Osteocyte (in vitro differentiated cells): ENCODE data around the gene VSTM5. TPM values are rescaled to one million over a fixed set of nuclear protein-coding genes. Genes with fewer than 3 reads are reported as not detected.

ENCODE experiments used
- DNase-seq: peaks from one replicate; pipeline ENCODE4 v3.0.0; 2021; ENCODE audit warnings: mixed read lengths; ENCODE audit not compliant: unreplicated experiment; ENCODE audit errors: extremely low spot score
- H3K27ac Mint-ChIP-seq: one replicate; pipeline ENCODE4 v1.8.0; 2021; ENCODE audit warnings: mild to moderate bottlenecking, mixed read lengths; ENCODE audit not compliant: unreplicated experiment
- H3K27me3 Mint-ChIP-seq: one replicate; pipeline ENCODE4 v1.8.0; 2021; ENCODE audit warnings: mixed read lengths; ENCODE audit not compliant: unreplicated experiment
- H3K36me3 Mint-ChIP-seq: one replicate; pipeline ENCODE4 v1.8.0; 2021; ENCODE audit warnings: mixed read lengths; ENCODE audit not compliant: unreplicated experiment
- H3K4me1 Mint-ChIP-seq: one replicate; pipeline ENCODE4 v1.8.0; 2021; ENCODE audit warnings: mixed read lengths; ENCODE audit not compliant: unreplicated experiment
- H3K4me3 Mint-ChIP-seq: one replicate; pipeline ENCODE4 v1.8.0; 2021; ENCODE audit warnings: mild to moderate bottlenecking, moderate library complexity, mixed read lengths; ENCODE audit not compliant: unreplicated experiment
- H3K9me3 Mint-ChIP-seq: one replicate; pipeline ENCODE4 v1.8.0; 2021; ENCODE audit warnings: mixed read lengths; ENCODE audit not compliant: unreplicated experiment
- CTCF ChIP-seq: fragments of 200-600 bp; sonication (generic); IDR thresholded peaks from 2 replicates; pipeline ENCODE4 v1.5.0; 2021; ENCODE audit warnings: antibody characterized with exemption, mild to moderate bottlenecking, moderate library complexity
- total RNA-seq: library from RNA; stranded (reverse); gene quantifications from 2 replicates; pipeline ENCODE4 v1.2.1, GENCODE V29; 2021

The VSTM5 gene
- total RNA-seq, 1 donor from 2014 or later, result not detected

- Mint-ChIP-seq H3K27me3 (no peaks in the 10 kb centered on the region), H3K27ac (no peak overlapping the region), H3K36me3 (peaks cover 59% of the 10 kb centered on the region), H3K4me1 (no peaks in the 10 kb centered on the region), H3K4me3 (no peak overlapping the region), H3K9me3 (no peaks in the 10 kb centered on the region)
- no peak for DNase-seq
- TF ChIP-seq CTCF, result no peak
Measured at GRCh38 chr11:93801366-93801765, 49.1 kb downstream of the VSTM5 start.

DNA sequence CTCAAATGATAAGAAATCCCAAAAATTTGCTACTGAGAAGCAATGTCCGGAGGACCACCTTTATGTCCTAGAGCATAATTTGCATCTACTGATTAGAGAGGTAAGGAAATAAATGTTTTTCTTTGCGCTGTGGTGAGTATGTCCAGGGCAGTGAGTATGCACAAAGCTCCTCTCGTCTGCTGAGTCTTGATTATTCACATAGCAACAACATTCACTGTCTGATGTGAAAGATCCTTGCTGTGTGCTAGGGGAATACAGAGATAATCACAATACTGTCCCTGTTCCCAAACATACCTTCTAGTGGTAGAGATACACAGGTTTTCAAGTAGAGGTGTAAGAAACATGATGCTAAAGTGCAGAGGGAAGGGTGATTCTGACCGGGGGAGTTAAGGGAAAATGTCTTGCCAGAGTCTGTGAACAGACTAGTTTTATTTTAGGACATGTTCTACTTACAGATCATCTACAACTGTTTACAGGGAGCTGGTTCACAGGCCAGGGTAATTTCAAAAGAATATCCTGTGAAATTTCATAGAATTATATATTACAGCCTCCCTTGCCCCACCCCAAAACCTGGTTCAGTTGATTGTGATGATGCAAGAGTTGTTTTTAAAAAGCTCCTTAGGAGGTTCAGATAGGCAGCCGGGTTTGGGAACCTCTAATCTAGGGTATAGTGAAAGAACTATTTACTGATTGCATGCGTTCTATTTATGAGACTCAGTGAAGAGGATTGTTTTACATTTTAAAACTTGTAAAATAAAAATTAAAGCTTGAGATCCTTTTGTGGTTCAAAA is 53.8 kb downstream of the VSTM5 start:
- Mint-ChIP-seq H3K27ac (no peak overlapping the region), H3K4me1 (no peaks in the 10 kb centered on the region), H3K4me3 (no peak overlapping the region), H3K27me3 (no peaks in the 10 kb centered on the region), H3K36me3 (peaks cover 67% of the 10 kb centered on the region), H3K9me3 (no peaks in the 10 kb centered on the region)
- no peak for TF ChIP-seq CTCF
- DNase-seq, result no peak

DNA sequence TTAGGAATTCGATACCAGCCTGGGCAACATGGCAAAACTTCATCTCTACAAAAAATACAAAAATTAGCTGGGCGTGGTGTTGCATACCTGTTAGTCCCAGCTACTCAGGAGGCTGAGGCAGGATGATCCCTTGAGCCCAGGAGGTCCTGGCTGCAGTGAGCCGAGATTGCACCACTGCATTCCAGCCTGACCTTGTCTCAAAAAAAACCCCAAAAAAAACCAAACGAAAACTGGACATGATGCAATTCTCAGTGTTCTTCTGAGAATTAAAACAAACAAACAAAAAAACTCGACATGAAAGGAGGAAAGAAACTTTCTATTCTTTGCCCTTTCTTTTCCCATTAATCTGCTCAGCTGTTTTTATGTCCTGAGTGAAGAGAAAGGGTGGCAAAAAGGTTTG is 58.9 kb downstream of the VSTM5 start:
- Mint-ChIP-seq H3K36me3 (peaks cover 54% of the 10 kb centered on the region), H3K27me3 (no peaks in the 10 kb centered on the region), H3K4me1 (peaks cover 14% of the 10 kb centered on the region), H3K4me3 (no peak overlapping the region), H3K9me3 (no peaks in the 10 kb centered on the region), H3K27ac (no peak overlapping the region)
- DNase-seq, result no peak
- TF ChIP-seq CTCF, result no peak

- Mint-ChIP-seq H3K27me3 (no peaks in the 10 kb centered on the region), H3K36me3 (peaks cover 8% of the 10 kb centered on the region), H3K9me3 (no peaks in the 10 kb centered on the region), H3K4me1 (peaks cover 40% of the 10 kb centered on the region), H3K27ac (peak overlapping the region; percentile 96), H3K4me3 (peak overlapping the region; percentile 100)
- DNase-seq, result no peak
- no peak for TF ChIP-seq CTCF
Measured at GRCh38 chr11:93784935-93785360, 65.5 kb downstream of the VSTM5 start.

GRCh38 chr11:93784145-93784934 is 66.1 kb downstream of the VSTM5 start, which contains the start of gene MED17:
TSS of gene MED17 (plus strand) at chr11:93784282. CDS start at chr11:93784514, 232 bp downstream.
- DNase-seq, result peak; percentile 95
- Mint-ChIP-seq H3K36me3 (peaks cover 7% of the 10 kb centered on the region), H3K9me3 (no peaks in the 10 kb centered on the region), H3K4me1 (peaks cover 40% of the 10 kb centered on the region), H3K27me3 (no peaks in the 10 kb centered on the region), H3K27ac (peak within 1 kb of the TSS; percentile 96), H3K4me3 (peak within 1 kb of the TSS; percentile 100)
- TF ChIP-seq CTCF, result peak; percentile 49
